Neuron (in vitro differentiated cells): Measurements from ENCODE around the gene ALLC.

Experiments
- H2AFZ ChIP-seq: one replicate; pipeline ENCODE4 v1.6.1; 2013; ENCODE audit warnings: low read depth, mild to moderate bottlenecking, inconsistent platforms, low read length, moderate library complexity
- H3K27me3 ChIP-seq: one replicate; pipeline ENCODE4 v1.6.1; 2013; ENCODE audit warnings: low read length; ENCODE audit not compliant: insufficient read depth
- H3K36me3 ChIP-seq: one replicate; pipeline ENCODE4 v1.6.1; 2013; ENCODE audit warnings: low read length; ENCODE audit not compliant: insufficient read depth
- H3K4me1 ChIP-seq: one replicate; pipeline ENCODE4 v1.6.1; 2013; ENCODE audit warnings: low read length; ENCODE audit not compliant: insufficient read depth
- H3K4me3 ChIP-seq: 2 replicates; pipeline ENCODE4 v1.5.1; 2013; ENCODE audit warnings: mild to moderate bottlenecking, low read length, moderate library complexity
- H3K9me3 ChIP-seq: one replicate; pipeline ENCODE4 v1.6.1; 2013; ENCODE audit warnings: low read length

ALLC gene

DNA sequence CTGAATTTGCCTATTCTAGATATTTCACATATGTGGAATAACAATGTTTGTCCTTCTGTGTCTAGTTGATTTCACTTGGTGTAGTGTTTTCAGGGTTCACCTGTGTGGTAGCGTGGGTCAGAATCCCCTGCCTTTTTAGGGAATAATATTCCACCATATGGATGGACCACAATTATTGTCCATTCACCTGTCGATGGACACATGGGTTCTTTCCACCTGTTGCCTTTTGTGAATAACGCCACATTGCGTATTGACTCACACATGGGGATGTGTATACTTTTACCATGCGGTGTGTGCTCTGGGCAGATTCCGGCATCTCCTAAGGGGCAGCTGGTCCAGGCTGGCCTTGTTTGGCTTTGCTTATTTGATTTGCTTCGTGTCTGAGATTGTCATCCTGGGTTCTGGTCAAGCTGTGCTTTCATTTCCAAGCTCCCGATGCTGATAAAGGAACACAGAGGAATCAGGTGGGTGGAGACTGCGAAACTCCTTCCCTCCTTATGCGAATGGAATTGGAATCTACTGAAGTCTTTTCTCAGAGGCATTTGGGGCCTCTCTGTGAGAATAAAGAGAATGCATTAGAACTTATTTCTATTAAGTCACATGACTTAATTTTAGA, 18.9 kb upstream of the ALLC start:
- H2AFZ ChIP-seq, result no peak overlapping the region
- no peak overlapping the region for H3K4me3 ChIP-seq
- no peaks in the 10 kb centered on the region for H3K36me3 ChIP-seq
- H3K9me3 ChIP-seq, result no peaks in the 10 kb centered on the region
- H3K27me3 ChIP-seq, result no peaks in the 10 kb centered on the region
- H3K4me1 ChIP-seq, result no peaks in the 10 kb centered on the region

DNA sequence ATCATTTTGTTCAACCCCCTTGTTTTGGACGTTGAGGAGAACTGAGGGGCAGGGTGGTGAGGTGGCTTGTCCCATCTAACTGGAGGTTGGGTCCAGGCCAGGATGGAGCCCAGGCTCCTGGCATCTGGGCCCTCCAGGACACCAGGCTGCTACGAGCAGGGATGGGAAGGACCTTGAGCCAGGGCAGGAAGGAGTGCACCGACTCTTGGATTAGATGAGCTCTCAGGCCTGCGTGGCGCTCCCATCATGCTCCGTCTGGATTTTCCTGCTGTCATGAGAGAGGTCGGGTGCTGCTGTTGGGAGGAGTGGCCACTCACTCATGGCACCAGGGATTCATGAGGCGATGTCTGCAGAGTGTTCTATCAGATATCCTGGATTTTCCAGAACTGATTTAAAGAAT, 18.3 kb upstream of the ALLC start:
- Histone ChIP-seq H3K4me1 (no peaks in the 10 kb centered on the region), H3K27me3 (no peaks in the 10 kb centered on the region), H3K9me3 (no peaks in the 10 kb centered on the region), H3K36me3 (no peaks in the 10 kb centered on the region), H2AFZ (no peak overlapping the region), H3K4me3 (no peak overlapping the region)

DNA sequence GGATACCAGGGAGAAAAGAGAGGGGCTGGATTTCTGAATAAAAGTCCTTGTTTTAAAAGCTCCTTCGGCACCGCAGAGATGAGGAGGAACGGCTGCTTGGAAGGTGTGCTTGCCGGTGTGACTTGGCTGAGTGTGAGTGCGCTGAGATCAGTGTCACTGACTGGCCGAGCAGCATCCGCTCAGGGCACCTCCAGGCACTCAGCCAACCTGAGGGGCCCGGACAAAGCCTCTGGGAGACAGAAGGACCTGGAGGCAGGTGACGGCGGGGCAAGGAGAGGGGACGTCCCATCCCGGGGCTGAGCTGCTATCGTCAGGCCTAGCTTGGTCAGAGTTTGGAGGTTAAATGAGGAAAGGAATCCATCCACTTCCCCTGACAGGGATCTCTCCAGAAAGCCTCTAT, 16.8 kb upstream of the ALLC start:
- Histone ChIP-seq H3K27me3 (no peaks in the 10 kb centered on the region), H3K4me1 (no peaks in the 10 kb centered on the region), H2AFZ (no peak overlapping the region), H3K9me3 (no peaks in the 10 kb centered on the region), H3K36me3 (no peaks in the 10 kb centered on the region), H3K4me3 (no peak overlapping the region)

DNA sequence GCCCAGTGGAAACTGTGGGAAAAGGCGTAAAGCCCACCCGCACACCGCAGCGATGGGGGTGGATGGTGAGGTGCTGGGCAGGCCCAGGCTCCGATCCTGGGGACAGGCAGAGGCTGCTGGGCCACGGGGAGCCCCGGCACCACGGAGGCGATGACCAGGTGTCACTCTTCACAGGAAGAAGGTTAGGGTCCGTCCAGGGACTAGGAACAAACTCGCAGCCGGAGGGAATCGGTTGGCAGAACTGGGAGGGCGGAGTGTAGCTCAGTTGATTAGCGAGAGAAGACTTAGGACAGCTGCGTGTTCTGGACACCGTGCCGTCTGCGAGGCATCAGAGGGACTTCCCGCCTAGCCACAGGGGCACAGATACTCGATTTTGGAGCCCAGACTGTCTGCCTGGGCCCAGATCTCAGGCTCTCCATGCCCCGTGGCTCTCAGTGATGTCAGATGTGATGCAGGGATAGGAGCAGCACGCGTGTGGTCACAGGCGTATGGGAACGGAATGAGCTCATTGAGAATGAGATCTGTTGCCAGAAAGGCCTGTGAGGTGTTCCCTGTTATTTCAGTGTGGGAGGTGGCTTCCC, 16.1 kb upstream of the ALLC start:
- no peak overlapping the region for H3K4me3 ChIP-seq
- H3K4me1 ChIP-seq, result no peaks in the 10 kb centered on the region
- no peak overlapping the region for H2AFZ ChIP-seq
- no peaks in the 10 kb centered on the region for H3K36me3 ChIP-seq
- H3K27me3 ChIP-seq, result no peaks in the 10 kb centered on the region
- H3K9me3 ChIP-seq, result no peaks in the 10 kb centered on the region

DNA sequence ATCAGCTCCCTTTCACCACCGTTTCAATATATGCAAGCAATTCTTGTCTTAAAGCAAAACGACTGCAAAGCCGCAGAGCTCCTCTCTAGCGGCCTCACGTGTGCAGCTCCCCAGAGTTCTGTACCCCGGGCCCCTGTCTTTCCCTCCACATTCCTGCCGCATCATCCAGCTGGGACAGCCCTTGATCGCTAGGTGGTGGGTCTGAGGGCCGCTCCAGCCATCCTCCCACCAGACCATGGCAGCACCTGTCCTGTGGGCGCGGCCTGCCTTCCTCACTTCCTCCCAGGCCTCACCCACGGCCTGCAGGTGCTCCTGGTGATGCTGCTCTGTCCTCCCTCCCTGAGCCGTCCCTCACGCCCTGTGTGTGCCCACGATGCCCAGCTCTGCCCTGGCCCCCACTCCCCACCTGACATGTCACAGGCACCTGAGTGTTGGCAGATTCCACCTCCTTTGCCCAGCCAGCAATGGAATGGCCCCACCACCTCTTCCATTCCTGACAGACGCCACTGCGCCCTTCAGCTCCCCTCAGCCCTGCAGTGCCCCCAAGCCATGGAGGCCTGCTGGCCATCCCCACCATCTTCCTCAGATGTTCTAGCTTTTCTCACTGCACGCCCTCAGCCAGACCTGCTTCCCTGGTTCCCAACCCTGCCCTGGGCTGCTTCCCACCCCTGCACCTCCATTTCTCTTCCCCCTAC, 15.3 kb upstream of the ALLC start:
- Histone ChIP-seq H3K27me3 (no peaks in the 10 kb centered on the region), H3K36me3 (no peaks in the 10 kb centered on the region), H2AFZ (no peak overlapping the region), H3K9me3 (no peaks in the 10 kb centered on the region), H3K4me3 (no peak overlapping the region), H3K4me1 (no peaks in the 10 kb centered on the region)

DNA sequence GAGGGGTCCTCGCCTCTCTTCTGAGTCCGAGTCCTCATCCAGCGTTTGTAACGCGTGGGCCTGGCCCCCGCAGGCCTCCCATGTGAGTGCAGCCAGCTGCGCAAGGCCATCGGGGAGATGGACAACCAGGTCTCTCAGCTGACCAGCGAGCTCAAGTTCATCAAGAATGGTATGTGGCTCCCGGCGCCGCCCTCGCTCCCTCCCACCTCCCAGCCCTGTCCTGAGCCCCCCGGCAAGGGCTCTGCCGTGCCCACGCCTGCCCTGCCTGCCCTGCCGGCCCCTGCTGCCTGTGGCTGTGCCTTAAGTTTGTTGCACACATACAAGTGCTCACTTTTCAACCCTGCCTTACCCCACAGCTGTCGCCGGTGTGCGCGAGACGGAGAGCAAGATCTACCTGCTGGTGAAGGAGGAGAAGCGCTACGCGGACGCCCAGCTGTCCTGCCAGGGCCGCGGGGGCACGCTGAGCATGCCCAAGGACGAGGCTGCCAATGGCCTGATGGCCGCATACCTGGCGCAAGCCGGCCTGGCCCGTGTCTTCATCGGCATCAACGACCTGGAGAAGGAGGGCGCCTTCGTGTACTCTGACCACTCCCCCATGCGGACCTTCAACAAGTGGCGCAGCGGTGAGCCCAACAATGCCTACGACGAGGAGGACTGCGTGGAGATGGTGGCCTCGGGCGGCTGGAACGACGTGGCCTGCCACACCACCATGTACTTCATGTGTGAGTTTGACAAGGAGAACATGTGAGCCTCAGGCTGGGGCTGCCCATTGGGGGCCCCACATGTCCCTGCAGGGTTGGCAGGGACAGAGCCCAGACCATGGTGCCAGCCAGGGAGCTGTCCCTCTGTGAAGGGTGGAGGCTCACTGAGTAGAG, 14.4 kb upstream of the ALLC start:
- H2AFZ ChIP-seq, result no peak overlapping the region
- H3K27me3 ChIP-seq, result no peaks in the 10 kb centered on the region
- H3K9me3 ChIP-seq, result no peaks in the 10 kb centered on the region
- no peaks in the 10 kb centered on the region for H3K36me3 ChIP-seq
- H3K4me3 ChIP-seq, result no peak overlapping the region
- H3K4me1 ChIP-seq, result no peaks in the 10 kb centered on the region

DNA sequence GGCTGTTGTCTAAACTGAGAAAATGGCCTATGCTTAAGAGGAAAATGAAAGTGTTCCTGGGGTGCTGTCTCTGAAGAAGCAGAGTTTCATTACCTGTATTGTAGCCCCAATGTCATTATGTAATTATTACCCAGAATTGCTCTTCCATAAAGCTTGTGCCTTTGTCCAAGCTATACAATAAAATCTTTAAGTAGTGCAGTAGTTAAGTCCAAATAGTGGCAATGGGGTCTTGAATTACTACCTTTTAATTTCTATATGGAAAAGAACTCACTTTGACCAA, 13.8 kb upstream of the ALLC start:
- H3K27me3 ChIP-seq, result no peaks in the 10 kb centered on the region
- no peak overlapping the region for H3K4me3 ChIP-seq
- no peaks in the 10 kb centered on the region for H3K36me3 ChIP-seq
- H2AFZ ChIP-seq, result no peak overlapping the region
- no peaks in the 10 kb centered on the region for H3K4me1 ChIP-seq
- H3K9me3 ChIP-seq, result no peaks in the 10 kb centered on the region

DNA sequence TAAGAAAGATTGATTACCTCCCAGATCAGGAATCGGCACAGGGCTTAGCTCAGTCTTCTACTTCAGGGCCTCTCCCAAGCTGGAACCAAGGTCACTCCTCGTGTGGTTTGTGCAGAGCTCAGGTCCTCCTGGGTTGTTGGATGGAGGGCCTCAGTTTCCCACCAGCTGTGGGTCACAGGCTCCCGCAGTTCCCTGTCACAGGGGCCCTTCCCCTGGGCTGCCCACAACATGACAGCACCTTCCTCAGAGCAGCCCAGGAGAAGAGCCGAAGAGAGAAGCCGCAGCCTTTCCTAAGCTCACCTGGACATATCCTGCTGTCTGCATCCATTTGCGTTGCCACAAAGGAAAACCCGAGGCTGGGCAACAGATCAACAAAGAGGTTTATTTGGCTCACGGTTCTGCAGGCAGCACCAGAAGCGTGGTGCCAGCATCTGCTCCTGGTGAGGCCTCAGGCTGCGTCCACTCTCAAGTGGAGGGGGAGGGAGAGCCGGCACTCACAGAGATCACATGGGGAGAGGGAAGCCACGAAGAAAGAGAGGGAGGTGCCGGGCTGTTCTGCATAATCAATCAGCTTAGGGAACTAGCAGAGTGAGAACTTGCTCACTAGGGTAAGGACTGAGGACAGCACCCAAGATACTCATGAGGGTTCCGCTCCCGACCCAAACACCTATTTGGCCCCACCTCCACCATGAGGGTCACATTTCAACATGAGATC, 13.0 kb upstream of the ALLC start:
- H2AFZ ChIP-seq, result no peak overlapping the region
- no peak overlapping the region for H3K4me3 ChIP-seq
- H3K4me1 ChIP-seq, result no peaks in the 10 kb centered on the region
- no peaks in the 10 kb centered on the region for H3K9me3 ChIP-seq
- no peaks in the 10 kb centered on the region for H3K27me3 ChIP-seq
- H3K36me3 ChIP-seq, result no peaks in the 10 kb centered on the region

DNA sequence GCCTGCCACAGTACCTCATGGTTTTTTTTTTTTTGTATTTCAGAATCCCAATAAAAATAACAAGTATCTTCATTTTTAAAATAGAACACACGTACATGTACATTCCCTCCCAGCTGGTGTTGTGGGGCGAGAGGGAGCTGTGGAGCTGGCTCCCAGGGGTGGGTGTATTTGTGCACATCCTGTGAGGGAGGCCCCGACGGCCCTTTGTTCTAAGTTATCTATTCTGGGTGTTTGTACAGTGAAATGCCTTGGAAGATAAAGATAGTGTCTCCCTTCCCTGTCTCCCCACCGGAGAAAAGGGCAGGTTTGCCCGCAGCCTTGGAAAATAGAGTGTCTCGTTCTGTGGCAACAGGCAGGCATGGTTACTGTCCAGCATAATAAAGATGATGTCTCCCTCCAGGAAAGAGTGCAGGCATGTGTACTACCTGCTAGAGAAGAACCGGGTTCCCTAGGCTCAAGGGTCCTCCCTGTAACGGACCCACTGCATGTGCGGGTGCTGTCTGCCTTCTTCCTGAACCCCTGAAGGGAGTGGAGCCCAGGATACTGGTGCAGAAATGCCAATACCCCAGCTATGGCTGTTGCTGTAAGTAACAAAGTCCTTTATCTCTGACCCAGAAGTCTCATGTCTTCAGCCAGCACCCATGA, 12.1 kb upstream of the ALLC start:
- no peaks in the 10 kb centered on the region for H3K27me3 ChIP-seq
- no peak overlapping the region for H2AFZ ChIP-seq
- no peaks in the 10 kb centered on the region for H3K36me3 ChIP-seq
- peaks cover 8% of the 10 kb centered on the region for H3K4me1 ChIP-seq
- H3K4me3 ChIP-seq, result no peak overlapping the region
- H3K9me3 ChIP-seq, result no peaks in the 10 kb centered on the region

DNA sequence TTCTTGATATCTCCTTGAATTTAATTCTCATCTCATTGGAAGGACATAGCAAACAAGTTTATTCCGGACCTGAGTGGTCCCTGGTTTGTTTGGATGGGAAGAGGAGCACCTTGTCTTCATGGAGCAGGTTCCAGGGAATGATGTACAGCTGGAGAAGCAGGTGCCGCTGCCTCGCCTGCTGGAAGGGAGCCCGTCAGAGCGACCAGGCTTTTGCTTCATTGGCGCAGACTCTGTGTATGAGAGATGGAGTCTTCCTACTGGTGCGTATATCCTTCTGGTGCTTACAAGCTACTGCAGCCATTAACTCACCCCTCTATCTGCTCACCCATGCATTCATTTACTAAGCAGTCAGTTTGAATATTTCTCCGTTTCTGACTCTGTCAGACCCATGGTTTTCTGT, 11.6 kb upstream of the ALLC start:
- no peaks in the 10 kb centered on the region for H3K9me3 ChIP-seq
- H3K36me3 ChIP-seq, result no peaks in the 10 kb centered on the region
- no peak overlapping the region for H3K4me3 ChIP-seq
- no peak overlapping the region for H2AFZ ChIP-seq
- H3K4me1 ChIP-seq, result peaks cover 10% of the 10 kb centered on the region
- no peaks in the 10 kb centered on the region for H3K27me3 ChIP-seq

DNA sequence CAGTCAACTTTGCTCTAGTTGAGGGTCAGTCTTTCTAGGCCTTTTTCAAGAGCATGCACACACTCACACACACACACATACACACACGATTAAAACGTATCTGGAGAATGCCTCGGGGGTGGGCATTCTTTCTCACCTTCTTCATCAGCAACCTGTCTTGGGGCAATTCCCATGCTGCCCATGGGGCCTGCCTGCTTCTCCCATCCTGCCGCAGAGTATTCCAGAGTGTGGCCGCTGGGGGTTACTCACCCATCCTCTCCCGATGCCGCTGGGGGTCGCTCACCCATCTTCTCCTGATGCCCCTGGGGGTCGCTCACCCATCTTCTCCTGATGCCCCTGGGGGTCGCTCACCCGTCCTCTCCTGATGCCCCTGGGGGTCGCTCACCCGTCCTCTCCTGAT, 10.8 kb upstream of the ALLC start:
- Histone ChIP-seq H2AFZ (no peak overlapping the region), H3K9me3 (no peaks in the 10 kb centered on the region)

DNA sequence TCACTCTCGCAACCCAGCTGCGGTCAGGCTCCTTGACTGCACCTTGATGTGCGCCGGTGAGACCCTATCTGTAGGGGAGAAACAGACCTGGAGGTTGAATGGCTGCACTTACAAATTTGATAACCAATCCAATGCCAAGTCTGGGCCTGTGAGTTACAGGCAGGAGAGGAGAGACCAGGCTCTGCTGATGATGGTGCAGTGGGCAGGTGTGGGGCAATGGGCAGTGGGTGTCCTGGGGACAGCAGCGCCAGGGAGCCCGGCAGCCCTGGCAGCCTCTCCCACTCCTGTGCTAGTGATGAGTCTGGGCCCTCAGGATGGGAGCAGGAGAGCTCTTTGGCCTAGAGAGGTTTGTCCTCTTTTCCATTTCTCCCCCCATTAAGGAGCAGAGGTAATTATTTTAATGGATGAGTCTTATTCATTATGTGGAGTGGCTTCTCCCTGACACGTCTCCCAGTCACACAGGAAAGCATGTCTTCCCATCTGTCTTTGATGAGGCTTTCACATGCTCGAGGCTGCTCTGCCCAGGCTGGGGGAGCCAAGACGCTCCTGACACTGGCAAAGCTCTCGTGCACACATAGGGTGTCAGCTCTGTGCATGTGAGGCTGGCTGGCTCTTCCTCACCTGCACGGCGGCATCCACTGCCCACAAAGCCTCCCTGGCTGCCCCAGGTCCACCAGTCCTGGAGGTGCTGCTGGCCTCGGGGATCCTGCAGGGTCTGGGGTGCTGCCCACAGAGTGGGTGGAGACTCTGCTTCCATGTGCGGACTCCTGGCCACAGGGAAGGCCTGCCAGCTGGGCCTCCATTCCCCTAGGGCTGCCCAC, 10.0 kb upstream of the ALLC start:
- Histone ChIP-seq H3K4me3 (no peak overlapping the region), H3K4me1 (peaks cover 23% of the 10 kb centered on the region), H3K9me3 (no peaks in the 10 kb centered on the region), H2AFZ (no peak overlapping the region), H3K27me3 (no peaks in the 10 kb centered on the region), H3K36me3 (no peaks in the 10 kb centered on the region)

More for the DNA sequence above, 10.8 kb upstream of the ALLC start:
- no peak overlapping the region for H3K4me3 ChIP-seq
- H3K4me1 ChIP-seq, result peaks cover 16% of the 10 kb centered on the region
- no peaks in the 10 kb centered on the region for H3K27me3 ChIP-seq
- H3K36me3 ChIP-seq, result no peaks in the 10 kb centered on the region
